ENCODE results near the gene URAD. TPM values are rescaled to one million over a fixed set of nuclear protein-coding genes. Genes with fewer than 3 reads are reported as not detected.
A peak's percentile ranks its signal among the peaks of the same experiment; 100 is the strongest.

Gene URAD
- total RNA-seq, 1 donor from 2014 or later: not detected

- no peak for DNase-seq (ENCODE audit: low read depth in 2 of 2)
These were observed 31.8 kb downstream of the URAD start for GRCh38 chr13:27956576-27957300.

DNA sequence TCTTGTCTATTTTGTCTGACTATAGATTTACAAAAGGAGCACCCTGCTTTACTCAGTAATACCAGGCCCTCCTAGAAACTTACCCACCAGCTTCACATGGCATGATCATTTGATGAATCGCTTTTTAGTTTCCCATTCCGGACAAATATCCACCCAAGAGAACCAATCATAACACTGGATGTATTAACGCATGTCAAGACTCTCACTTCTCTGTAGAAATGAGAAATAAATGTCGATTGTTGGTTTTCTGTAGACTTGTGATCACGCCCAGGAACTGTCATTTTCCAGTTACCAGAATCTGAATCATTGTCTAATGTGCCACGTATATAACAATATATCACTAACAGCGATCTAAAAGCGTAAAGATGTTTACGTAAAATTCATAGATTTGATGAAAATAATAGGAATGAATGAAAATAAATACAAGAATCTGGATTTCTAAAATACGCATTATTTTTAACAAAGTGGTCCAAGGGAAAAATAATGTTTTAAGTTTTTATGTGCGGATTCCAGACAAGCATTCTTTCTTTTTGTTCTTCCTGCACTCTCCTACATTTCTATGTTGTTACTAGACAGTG lies 33.4 kb downstream of the URAD start:
- DNase-seq (ENCODE audit: low read depth in 2 of 2): no peak

GRCh38 chr13:27954406-27954851 lies 34.1 kb downstream of the URAD start:
- peak in 1 of 2 donors; percentile 22 for DNase-seq (ENCODE audit: low read depth in 2 of 2)

- peak; percentile 16 to 74 for DNase-seq (ENCODE audit: low read depth in 2 of 2)
These were observed 34.7 kb downstream of the URAD start for GRCh38 chr13:27953676-27954405.

DNA sequence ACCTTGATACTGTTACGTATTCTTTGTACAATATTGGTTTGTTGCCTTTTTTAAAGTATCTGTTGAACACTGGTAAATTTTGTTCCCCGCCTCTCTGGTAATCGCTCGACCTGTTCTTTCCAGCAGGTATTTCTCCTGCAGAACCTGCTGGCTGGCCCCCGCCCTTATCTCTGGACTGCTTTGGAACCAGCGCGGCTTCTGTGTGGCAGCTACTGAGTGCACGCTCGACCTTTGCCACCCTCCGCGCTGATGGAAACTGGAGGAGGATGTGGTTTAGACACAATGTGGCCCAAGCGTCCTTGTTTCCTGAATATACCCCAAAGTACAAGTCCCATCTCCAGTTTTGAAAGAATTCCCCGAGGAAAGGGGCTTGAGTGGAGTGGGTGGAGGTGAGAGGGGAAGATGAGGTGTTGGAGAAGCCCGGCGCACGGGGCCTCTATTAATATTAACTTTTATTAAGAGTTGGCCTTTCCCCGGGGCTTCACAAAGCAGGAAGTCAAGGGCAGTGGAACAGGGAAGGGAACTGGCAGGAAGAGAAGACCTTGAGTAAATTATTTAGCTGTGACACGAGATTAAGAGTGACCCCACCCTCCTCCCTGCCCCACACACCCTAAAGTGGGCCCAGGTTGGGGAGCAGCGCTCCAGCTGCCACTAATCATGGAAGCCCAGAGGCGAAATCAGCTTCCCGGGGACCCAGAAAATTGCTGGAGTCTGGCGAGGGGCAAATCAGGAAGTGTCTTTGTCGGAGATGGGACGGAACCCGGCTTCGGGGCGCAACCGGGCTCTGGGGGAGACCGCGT lies 35.4 kb downstream of the URAD start:
- no peak for DNase-seq (ENCODE audit: low read depth in 2 of 2)

DNA sequence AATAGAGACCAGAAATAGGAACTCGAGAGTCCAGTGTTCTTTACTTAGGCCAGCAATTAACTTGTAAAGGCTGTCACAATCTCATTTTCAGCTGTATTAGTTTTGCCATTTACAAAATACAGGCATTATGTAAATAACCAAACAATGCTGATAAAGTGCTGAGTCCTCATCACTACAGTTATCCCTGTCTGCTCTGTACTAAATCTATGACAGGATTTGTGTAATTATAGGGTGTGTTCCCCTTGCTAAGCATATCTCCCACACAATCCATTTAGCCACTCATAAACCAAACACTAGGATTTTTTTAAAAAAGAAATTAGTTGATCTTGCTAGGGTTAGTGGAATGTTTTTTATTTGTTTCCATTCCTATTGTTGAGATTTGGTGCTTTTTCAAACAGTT lies 45.5 kb downstream of the URAD start:
- DNase-seq (ENCODE audit: low read depth in 2 of 2): no peak

- no peak for DNase-seq (ENCODE audit: low read depth in 2 of 2)
These were observed 54.7 kb downstream of the URAD start for GRCh38 chr13:27933580-27934328.

DNA sequence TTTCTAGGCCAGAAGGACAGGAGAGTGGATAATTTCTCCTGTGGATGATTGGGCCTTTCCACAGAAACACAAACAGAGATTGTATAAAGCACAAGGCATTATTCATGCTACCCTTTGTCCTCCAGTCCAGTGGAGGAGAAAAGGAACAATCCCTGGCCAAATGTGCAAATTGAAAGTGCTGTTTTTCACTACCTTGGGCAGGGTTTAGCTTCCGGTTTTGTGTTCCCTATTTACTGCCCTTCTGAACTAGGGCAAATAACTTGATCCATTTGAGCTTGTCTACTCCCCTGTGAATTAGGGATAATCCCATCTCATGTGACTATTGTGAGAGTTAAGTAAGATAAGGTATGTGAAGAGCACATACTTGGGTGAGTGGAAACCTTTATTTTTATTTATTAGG lies 55.4 kb downstream of the URAD start:
- DNase-seq (ENCODE audit: low read depth in 2 of 2): no peak

DNA sequence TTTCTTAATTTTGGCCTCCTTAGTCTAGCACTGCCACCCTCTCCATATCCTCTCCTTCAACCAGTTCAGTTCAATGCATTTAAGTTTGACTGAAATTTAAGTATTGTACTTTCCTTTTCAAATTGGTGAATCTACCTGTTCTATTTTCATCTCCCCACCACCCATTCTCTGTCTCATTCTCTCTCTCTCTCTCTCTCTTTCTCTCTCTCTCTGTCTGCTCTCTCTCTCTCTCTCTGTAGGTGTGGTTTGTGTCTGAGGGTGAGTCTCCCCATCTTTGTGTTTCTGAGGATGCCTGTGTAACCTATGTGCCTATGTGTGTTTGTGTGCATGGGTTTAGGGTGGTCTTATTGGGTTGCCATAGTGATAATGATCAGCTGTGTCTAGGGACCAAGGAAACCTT lies 58.6 kb downstream of the URAD start:
- DNase-seq (ENCODE audit: low read depth in 2 of 2): no peak

GRCh38 chr13:27928805-27929753 lies 59.4 kb downstream of the URAD start:
- no peak for DNase-seq (ENCODE audit: low read depth in 2 of 2)

- DNase-seq (ENCODE audit: low read depth in 2 of 2): no peak
These were observed 60.1 kb downstream of the URAD start for GRCh38 chr13:27928353-27928804.

Other genes starting within 250 kb of the URAD start
- not detected in 2 replicates for gene GSX1, start 196.2 kb downstream of the URAD start, total RNA-seq
- not detected in 2 replicates for gene PDX1, start 68.7 kb downstream of the URAD start, total RNA-seq
- gene CDX2, start 19.4 kb downstream of the URAD start, total RNA-seq: not detected in 2 replicates
- not detected in 2 replicates for gene FLT3, start 111.9 kb upstream of the URAD start, total RNA-seq
- gene PAN3, start 149.9 kb upstream of the URAD start, total RNA-seq: 17.1 and 24.7 TPM in 2 replicates

Data from dermis microvascular lymphatic vessel endothelial cell (primary cell).